NCI-H1436 (cell line): Measurements from ENCODE around the gene ADAM33.

Source experiments
- DNase-seq: peaks from one replicate; lab custom pipeline; 2025; lab: John Stamatoyannopoulos, UW

Gene ADAM33

GRCh38 chr20:3667434-3668037 lies 14.3 kb downstream of the ADAM33 start:
- DNase-seq = no peak

DNA sequence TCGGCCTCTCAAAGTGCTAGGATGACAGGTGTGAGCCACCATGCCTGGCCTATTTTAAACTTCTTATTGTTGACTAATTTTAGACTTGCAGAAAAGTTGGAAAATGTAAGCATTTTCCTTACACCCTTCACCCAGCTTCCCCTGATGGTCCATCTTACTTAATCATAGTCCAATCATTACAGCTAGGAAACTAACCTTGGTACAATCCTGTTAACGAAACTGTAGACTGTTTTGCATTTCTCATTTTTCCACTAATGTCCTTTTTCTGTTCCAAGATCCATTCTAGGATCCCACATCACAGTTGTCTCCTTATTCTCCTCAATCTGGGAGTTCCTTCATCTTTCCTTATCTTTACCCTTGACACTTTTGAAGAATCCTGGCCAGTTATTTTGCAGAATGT lies 18.0 kb downstream of the ADAM33 start:
- no peak for DNase-seq

- no peak for DNase-seq
Measured at GRCh38 chr20:3663031-3663701, 18.6 kb downstream of the ADAM33 start, which contains the start of gene GFRA4. GFRA4 (minus strand) TSS chr20:3663399; CDS start chr20:3663399, 0 bp downstream.

DNA sequence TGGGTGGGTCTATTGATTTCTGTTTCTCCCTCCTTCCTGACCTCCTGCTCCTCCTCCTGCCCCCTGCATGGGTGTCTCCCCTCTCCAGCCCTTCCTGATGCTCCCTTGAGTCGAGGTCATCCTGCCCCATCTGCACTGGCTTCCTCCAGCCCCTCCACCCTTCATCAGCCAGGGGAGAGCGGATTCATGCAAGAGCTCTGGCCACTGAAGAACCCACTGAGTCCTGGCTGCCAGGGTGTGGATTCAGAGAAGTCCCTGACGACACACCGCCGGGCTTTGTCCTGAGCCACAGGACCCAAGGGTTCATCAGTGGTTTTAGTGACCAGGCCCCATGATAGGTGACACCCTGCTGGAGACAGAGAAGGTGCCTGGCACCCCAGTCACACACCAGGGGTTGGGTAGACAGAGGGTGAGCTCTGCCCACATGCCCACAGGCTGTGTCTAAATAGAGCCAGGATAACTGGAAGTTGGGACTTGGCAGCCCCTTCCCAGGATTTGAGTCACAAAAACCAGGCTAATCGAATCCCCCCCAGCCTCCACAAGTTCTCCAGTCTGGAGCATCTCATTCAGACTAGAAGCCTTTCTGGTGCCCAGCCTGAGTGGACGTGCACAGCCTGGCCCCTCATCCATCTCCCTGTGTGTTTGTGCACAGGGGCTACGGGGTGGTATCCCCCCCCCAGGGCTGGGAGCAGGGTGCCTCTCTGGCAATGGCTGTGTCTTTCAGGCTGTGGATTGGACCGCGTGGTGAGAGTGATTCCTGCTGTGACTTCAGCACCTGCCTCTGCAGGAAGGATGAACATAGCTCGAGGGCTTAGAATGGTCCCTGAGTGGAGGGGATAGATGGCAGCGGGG lies 19.8 kb downstream of the ADAM33 start:
- DNase-seq = no peak

- no peak for DNase-seq
Measured at GRCh38 chr20:3661060-3661813, 20.6 kb downstream of the ADAM33 start.

- no peak for DNase-seq
Measured at GRCh38 chr20:3660262-3661059, 21.3 kb downstream of the ADAM33 start.

GRCh38 chr20:3659492-3660261 lies 22.1 kb downstream of the ADAM33 start:
- no peak for DNase-seq

DNA sequence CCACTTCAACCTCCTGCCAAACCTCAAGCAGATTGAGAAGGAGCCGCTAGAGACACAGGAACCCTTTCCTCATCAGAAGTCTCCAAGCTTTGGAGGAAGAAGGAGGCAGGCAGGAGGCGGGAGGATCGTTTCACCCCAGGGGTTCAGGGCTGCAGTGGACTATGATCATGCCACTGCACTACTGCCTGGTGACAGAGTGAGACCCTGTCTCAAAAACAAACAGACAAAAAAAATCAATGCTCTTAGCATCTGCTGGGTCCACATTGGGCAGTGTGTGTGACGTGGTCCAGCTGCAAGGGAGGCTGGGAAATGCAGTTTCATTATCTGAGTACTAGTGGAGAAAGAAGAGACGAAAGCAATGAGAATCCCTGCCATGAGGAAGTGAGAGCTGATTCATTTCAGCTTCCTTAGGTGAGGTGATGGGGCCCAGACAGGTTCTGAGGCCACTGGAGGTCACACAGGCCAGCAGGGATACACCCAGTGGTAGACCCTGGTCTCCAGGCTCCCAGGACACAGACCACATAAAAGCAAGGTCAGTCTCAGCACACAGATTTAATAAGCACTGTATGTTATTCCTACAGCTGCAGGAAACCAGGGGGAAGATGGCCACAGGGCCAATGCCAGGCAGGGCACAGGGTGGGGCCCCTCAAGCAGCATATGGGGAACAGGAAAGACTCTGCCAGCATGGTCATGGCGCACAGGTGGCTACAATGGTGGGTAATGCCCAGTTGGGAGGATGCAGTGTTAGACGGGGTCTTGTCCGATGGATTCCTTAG lies 22.9 kb downstream of the ADAM33 start:
- no peak for DNase-seq

- DNase-seq = no peak
Measured at GRCh38 chr20:3658019-3658715, 23.6 kb downstream of the ADAM33 start.

GRCh38 chr20:3655131-3655405 lies 26.7 kb downstream of the ADAM33 start:
- DNase-seq = no peak

- no peak for DNase-seq
Measured at GRCh38 chr20:3654326-3655130, 27.3 kb downstream of the ADAM33 start.

DNA sequence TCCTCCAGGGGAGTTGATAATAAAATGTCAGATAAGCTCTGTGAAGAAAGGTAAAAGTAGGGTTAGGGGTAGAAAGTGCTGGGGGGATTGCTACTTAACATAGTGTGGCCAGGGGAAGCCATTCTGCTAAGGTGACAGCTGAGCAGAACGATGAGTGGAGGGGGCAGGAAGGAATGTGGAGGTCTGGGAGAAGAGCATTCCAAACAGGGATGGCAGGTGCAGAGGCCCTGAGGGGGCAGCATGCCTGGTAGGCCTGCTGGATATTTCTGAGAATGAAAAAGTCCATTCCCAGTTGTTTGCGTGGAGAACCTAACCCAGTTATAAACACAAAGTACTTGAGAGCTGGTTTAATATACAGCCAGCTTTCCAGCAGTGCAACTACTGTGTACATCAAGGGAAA lies 27.9 kb downstream of the ADAM33 start:
- no peak for DNase-seq

DNA sequence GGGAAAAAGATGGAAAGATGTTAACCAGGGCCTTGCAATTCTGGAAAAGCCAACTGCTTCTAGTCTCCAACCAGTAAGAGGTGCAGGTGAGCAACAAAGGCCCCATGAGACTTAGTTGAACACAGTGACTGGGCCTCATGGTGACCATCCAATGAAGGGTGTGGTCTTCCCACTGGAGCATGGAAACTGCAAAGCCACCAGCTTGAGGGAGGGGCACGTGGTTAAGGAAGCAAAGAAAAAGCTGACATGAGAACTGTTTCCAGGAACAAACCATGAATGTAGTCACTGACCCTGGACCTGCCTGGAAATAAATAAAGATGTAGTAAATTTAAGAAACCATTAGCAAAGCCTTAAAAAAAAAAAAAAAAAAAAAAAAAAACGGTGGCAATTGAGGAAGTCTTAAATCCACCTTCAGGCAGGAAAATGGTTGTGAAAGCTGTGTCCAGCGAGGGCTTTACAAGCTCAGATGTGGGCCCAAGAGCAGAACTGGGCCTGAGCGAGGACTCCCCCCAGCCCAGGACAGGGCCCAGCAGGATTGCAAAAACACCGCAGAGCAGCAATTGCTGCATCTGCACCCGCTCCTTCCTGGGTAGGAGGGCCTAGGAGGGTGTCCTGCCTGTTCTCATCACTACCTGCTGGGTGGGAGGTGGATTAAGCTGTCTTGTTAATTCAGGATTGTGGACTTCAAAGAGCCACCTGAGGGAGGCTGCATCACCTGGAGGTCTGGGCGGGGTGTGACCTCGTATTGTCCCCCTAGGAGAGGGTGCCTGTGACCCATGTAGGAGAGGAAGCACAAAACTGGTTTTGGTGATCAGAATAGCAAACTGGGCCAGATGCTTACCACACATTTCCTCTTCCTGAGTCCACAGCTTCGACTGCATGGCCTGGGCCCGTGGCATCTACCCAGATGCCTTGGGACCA lies 28.9 kb downstream of the ADAM33 start:
- no peak for DNase-seq

- DNase-seq = no peak
Measured at GRCh38 chr20:3652221-3652620, 29.6 kb downstream of the ADAM33 start.

DNA sequence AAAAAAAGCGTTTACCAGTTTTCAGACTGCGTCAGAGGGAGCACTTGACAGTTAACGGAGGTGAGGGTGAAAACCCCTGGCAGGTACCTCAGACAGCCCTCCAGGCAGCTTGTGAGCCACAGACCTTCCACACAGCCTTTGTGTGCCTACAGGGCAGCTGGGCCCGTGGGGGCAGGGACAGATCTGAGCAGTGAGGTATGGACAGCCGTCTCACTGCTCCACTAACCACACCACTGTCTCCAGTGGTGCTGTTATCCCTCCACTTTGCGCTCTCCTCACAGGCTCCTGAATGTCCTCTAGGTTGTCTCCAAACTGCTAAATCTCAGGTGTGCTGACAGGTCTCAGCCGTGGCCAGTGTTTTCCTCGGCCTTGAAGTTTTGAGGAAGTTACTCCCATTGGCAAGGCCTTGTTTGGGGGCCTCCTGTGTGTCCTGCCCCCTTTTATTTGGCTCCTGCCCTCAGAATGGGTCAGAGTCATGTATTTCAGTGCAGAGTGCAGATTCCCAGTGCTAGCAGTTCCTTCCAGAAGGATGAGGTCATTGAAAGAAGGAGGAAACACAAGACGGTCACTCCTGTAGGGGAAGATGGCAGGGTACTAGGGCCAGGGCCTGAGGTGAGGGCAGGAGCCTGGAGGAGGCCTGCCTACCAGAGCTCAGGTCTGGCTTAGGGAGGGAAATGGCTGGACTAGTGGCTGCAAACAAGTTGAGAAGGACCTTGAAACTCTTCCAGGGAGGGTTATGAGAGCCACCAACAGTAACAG lies 30.4 kb downstream of the ADAM33 start:
- no peak for DNase-seq

DNA sequence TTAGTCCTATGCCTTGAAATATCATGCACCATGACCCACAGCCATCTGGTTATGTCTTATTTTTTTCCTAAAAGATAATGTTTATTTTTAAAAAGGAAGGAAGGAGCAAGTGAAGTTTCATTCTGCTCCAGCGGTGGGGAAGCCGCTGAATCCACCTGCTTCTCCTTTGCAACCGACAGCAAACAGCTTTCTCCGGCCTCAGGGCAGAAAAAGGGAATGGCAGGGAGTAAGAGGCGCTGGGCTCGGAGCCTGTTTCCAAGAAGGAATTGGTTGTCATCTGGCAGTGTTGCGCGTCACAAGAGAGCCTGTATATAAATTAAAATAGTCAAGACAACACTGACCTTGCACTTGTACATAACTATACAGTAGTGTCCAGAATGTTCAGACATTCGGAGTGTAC lies 32.9 kb downstream of the ADAM33 start:
- no peak for DNase-seq

DNA sequence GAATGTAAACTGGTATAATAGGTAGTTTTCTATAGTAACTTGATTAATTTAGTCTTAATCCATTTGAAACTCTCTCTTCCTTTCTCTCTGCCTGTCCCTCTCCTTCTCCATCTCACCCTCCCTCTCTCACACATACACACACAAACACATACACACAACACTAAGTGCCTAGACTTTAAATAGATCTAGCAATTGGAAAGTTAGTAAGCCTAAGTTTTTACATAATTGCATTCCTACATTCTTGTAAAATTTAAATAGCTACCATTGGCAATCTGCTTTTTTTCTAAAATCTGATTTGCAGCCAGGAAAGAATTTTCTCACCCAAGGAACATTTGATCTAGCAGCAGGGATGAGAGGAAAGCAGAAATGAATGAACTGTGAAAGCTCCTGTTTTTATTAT lies 34.3 kb downstream of the ADAM33 start:
- DNase-seq = no peak
